ENCODE measurements around the gene S100A12.

- TF ChIP-seq, protein P1, sequence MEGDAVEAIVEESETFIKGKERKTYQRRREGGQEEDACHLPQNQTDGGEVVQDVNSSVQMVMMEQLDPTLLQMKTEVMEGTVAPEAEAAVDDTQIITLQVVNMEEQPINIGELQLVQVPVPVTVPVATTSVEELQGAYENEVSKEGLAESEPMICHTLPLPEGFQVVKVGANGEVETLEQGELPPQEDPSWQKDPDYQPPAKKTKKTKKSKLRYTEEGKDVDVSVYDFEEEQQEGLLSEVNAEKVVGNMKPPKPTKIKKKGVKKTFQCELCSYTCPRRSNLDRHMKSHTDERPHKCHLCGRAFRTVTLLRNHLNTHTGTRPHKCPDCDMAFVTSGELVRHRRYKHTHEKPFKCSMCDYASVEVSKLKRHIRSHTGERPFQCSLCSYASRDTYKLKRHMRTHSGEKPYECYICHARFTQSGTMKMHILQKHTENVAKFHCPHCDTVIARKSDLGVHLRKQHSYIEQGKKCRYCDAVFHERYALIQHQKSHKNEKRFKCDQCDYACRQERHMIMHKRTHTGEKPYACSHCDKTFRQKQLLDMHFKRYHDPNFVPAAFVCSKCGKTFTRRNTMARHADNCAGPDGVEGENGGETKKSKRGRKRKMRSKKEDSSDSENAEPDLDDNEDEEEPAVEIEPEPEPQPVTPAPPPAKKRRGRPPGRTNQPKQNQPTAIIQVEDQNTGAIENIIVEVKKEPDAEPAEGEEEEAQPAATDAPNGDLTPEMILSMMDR (IDR thresholded peaks at IDR 0.05): no peak
- TF ChIP-seq POLR2A (IDR thresholded peaks at IDR 0.05): no peak
- no peak for TF ChIP-seq POLR2AphosphoS5 (IDR thresholded peaks at IDR 0.05)
Observed at GRCh38 chr1:153420306-153420705, 44.9 kb upstream of the S100A12 start.
